ENCODE results near the gene GPA33.

The GPA33 gene

GRCh38 chr1:167090314-167090942 lies at the start of gene GPA33:
GPA33 (minus strand) TSS chr1:167090377; CDS start chr1:167090287, 90 bp downstream.
- DNase-seq: peak; percentile 55

- no peak for DNase-seq
Observed at GRCh38 chr1:167138703-167139102, 48.5 kb upstream of the GPA33 start.

- DNase-seq: no peak
Observed at GRCh38 chr1:167137793-167138510, 47.8 kb upstream of the GPA33 start.

GRCh38 chr1:167137332-167137781 lies 47.2 kb upstream of the GPA33 start:
- no peak for DNase-seq

GRCh38 chr1:167136806-167137205 lies 46.6 kb upstream of the GPA33 start:
- no peak for DNase-seq

GRCh38 chr1:167136191-167136614 lies 46.0 kb upstream of the GPA33 start:
- DNase-seq: no peak

GRCh38 chr1:167135281-167135840 lies 45.2 kb upstream of the GPA33 start:
- no peak for DNase-seq

- DNase-seq: no peak
Observed at GRCh38 chr1:167132301-167133010, 42.3 kb upstream of the GPA33 start.

- no peak for DNase-seq
Observed at GRCh38 chr1:167130829-167131510, 40.8 kb upstream of the GPA33 start.

- no peak for DNase-seq
Observed at GRCh38 chr1:167128261-167129227, 38.4 kb upstream of the GPA33 start.

GRCh38 chr1:167127661-167128060 lies 37.5 kb upstream of the GPA33 start:
- DNase-seq: no peak

GRCh38 chr1:167127236-167127635 lies 37.1 kb upstream of the GPA33 start:
- DNase-seq: no peak

GRCh38 chr1:167126811-167127210 lies 36.6 kb upstream of the GPA33 start:
- DNase-seq: no peak

- no peak for DNase-seq
Observed at GRCh38 chr1:167126317-167126716, 36.1 kb upstream of the GPA33 start.

- DNase-seq: no peak
Observed at GRCh38 chr1:167122568-167122967, 32.4 kb upstream of the GPA33 start.

- DNase-seq: no peak
Observed at GRCh38 chr1:167122121-167122480, 31.9 kb upstream of the GPA33 start.

GRCh38 chr1:167121375-167122120 lies 31.4 kb upstream of the GPA33 start:
- peak; percentile 69 for DNase-seq

GRCh38 chr1:167120899-167121298 lies 30.7 kb upstream of the GPA33 start:
- DNase-seq: peak; percentile 54

GRCh38 chr1:167119696-167120095 lies 29.5 kb upstream of the GPA33 start:
- no peak for DNase-seq

GRCh38 chr1:167118188-167118587 lies 28.0 kb upstream of the GPA33 start:
- no peak for DNase-seq

- DNase-seq: no peak
Observed at GRCh38 chr1:167117225-167117624, 27.0 kb upstream of the GPA33 start.
